Body of pancreas (tissue), 4 donors: ENCODE results near the gene ITGB1BP1. TPM values are rescaled to one million over a fixed set of nuclear protein-coding genes. Genes with fewer than 3 reads are reported as not detected.

ENCODE experiments used
- ATAC-seq: fragments of 150-250 bp; one replicate; pipeline ENCODE4 v1.9.1; 2016
- DNase-seq, 4 donors: peaks; one replicate each; pipeline ENCODE4 v3.0.0-alpha.2; 2019
- H3K27ac ChIP-seq, 4 donors: fragments of 200-600 bp; sonication (generic); 1 replicate in 3 of 4; 2 replicates in 1 of 4; pipeline versions ENCODE4 v1.5.1 to v1.6.1; 2016 to 2019; ENCODE audit warnings: mild to moderate bottlenecking in 1 of 4, mixed read lengths in 1 of 4, moderate library complexity in 1 of 4
- H3K27me3 ChIP-seq, 2 donors: fragments of 200-600 bp; sonication (generic); one replicate each; pipeline ENCODE4 v1.6.0; 2016; ENCODE audit warnings: mild to moderate bottlenecking in 1 of 2
- H3K36me3 ChIP-seq, 2 donors: fragments of 200-600 bp; sonication (generic); replicated peaks in 1 of 2; 2 replicates each; pipeline ENCODE4 v1.5.1; 2016; ENCODE audit warnings: low read depth in 2 of 2; ENCODE audit not compliant: insufficient read depth in 1 of 2
- H3K4me1 ChIP-seq: fragments of 200-600 bp; sonication (generic); one replicate; pipeline ENCODE4 v1.6.0; 2016
- H3K4me3 ChIP-seq, 2 donors: fragments of 200-600 bp; sonication (generic); 1 replicate in 1 of 2; 2 replicates in 1 of 2; pipeline ENCODE4 v1.5.1; 2016 to 2019
- H3K9me3 ChIP-seq, 3 donors: fragments of 200-600 bp; sonication (generic); 1 replicate in 2 of 3; 2 replicates in 1 of 3; pipeline ENCODE4 v1.5.1; 2016
- CTCF ChIP-seq, 7 experiments: fragments of 450-650 bp in 4 of 7; fragments of 200-600 bp in 3 of 7; sonication (generic) in 3 of 7; IDR thresholded peaks; one replicate each; pipeline ENCODE4 v1.5.1; 2016 to 2019; ENCODE audit warnings: antibody characterized with exemption in 7 of 7
- POLR2A ChIP-seq, 3 donors: fragments of 450-650 bp; IDR thresholded peaks; one replicate each; pipeline ENCODE4 v1.6.1; 2016; ENCODE audit warnings: antibody characterized with exemption in 3 of 3, mild to moderate bottlenecking in 2 of 3
- WGBS, 2 donors: methylation state at CpG; one replicate each; pipeline ENCODE4 v1.1.5; 2017; 5-methylcytosine and 5-hydroxymethylcytosine counted together
- intact Hi-C: fragments of 100-400 bp; cut with DNase I; formaldehyde crosslinking; loops from one replicate; pipeline ENCODE4 v1.15.1; 2023
- total RNA-seq, 2 donors: library from RNA; depleted of rRNA; stranded (reverse); fragments of >200 nt; gene quantifications; one replicate each; pipeline ENCODE4 v1.1.0, GENCODE V29; 2016

The ITGB1BP1 gene
- total RNA-seq, 2 donors from 2014 or later: 16.6 to 28.3 TPM

GRCh38 chr2:9441556-9441955 lies 18.2 kb upstream of the ITGB1BP1 start:
- intact Hi-C loops: no loop called here
- H3K27ac ChIP-seq: no peak overlapping the region
- TF ChIP-seq POLR2A (IDR thresholded peaks at IDR 0.05) (no peak), CTCF (IDR thresholded peaks at IDR 0.05) (no peak)
- ATAC-seq (no peak), DNase-seq (no peak)
- H3K4me3 ChIP-seq: no peak overlapping the region
- WGBS, 2 donors: 37 to 50% methylated on average over 3 of the region's 3 CpGs
- H3K9me3 ChIP-seq: no peaks in the 10 kb centered on the region
- no peaks in the 10 kb centered on the region for H3K4me1 ChIP-seq
- H3K27me3 ChIP-seq: no peaks in the 10 kb centered on the region
- H3K36me3 ChIP-seq: peaks cover 0 to 8% of the 10 kb centered on the region in 2 donors

GRCh38 chr2:9440058-9440727 lies 16.9 kb upstream of the ITGB1BP1 start:
- H3K27ac ChIP-seq: no peak overlapping the region
- TF ChIP-seq POLR2A (IDR thresholded peaks at IDR 0.05) (no peak), CTCF (IDR thresholded peaks at IDR 0.05) (no peak)

GRCh38 chr2:9439536-9439935 lies 16.2 kb upstream of the ITGB1BP1 start:
- Histone ChIP-seq H3K4me1 (no peaks in the 10 kb centered on the region), H3K9me3 (no peaks in the 10 kb centered on the region), H3K4me3 (no peak overlapping the region), H3K27me3 (no peaks in the 10 kb centered on the region), H3K27ac (no peak overlapping the region), H3K36me3 (peaks cover 0 to 8% of the 10 kb centered on the region in 2 donors)
- DNase-seq: no peak
- ATAC-seq: no peak
- WGBS, 2 donors: 93 to 100% methylated on average over 1 of the region's 1 CpG
- intact Hi-C loops: no loop called here
- TF ChIP-seq CTCF (IDR thresholded peaks at IDR 0.05) (no peak), POLR2A (IDR thresholded peaks at IDR 0.05) (no peak)

More at GRCh38 chr2:9440058-9440727, 16.9 kb upstream of the ITGB1BP1 start:
- H3K9me3 ChIP-seq: no peaks in the 10 kb centered on the region
- H3K4me1 ChIP-seq: no peaks in the 10 kb centered on the region
- DNase-seq: no peak
- WGBS, 2 donors: 71 to 89% methylated on average over 1 of the region's 1 CpG
- H3K36me3 ChIP-seq: peaks cover 0 to 8% of the 10 kb centered on the region in 2 donors
- intact Hi-C loops: no loop called here
- no peak overlapping the region for H3K4me3 ChIP-seq
- ATAC-seq: no peak
- no peaks in the 10 kb centered on the region for H3K27me3 ChIP-seq

- WGBS, 2 donors: 58 to 91% methylated on average over 2 of the region's 2 CpGs
- intact Hi-C loops: no loop called here
- Histone ChIP-seq H3K9me3 (no peaks in the 10 kb centered on the region), H3K4me3 (no peak overlapping the region), H3K27ac (no peak overlapping the region), H3K27me3 (no peaks in the 10 kb centered on the region), H3K4me1 (no peaks in the 10 kb centered on the region), H3K36me3 (peaks cover 4 to 25% of the 10 kb centered on the region in 2 donors)
- TF ChIP-seq CTCF (IDR thresholded peaks at IDR 0.05) (no peak), POLR2A (IDR thresholded peaks at IDR 0.05) (no peak)
- ATAC-seq: no peak
- DNase-seq: no peak
Measured at GRCh38 chr2:9434489-9434888, 11.2 kb upstream of the ITGB1BP1 start.
